CD4-positive, alpha-beta T cell (primary cell): ENCODE measurements around the gene BRME1. TPM values are rescaled to one million over a fixed set of nuclear protein-coding genes. Genes with fewer than 3 reads are reported as not detected.

Source experiments
- ATAC-seq: fragments of 200-7000 bp; cut with Tn5 transposase; one replicate; pipeline ENCODE4 v1.10.0; 2022; ENCODE audit warnings: mild to moderate bottlenecking; ENCODE audit not compliant: poor library complexity
- CTCF ChIA-PET: fragments of 350-600 bp; sonication (Branson Sonifier 250); formaldehyde crosslinking; loops from one replicate; lab custom pipeline; 2021; ENCODE audit warnings: antibody characterized with exemption, inconsistent platforms; lab: Charles Lee
- POLR2A ChIA-PET: fragments of 350-600 bp; sonication (Branson Sonifier 250); formaldehyde crosslinking; loops from one replicate; lab custom pipeline; 2021; ENCODE audit warnings: antibody characterized with exemption, inconsistent platforms; lab: Charles Lee
- DNase-seq, 14 experiments: peaks; one replicate each; pipeline ENCODE4 v3.0.0-alpha.2; 2013 to 2020; ENCODE audit warnings: mixed read lengths in 2 of 14
- H3K27ac ChIP-seq, 2 donors: one replicate each; pipeline versions ENCODE4 v1.5.1 to v1.7.0; 2013; ENCODE audit warnings: low read length in 2 of 2, low read depth in 1 of 2, mild to moderate bottlenecking in 1 of 2
- H3K27me3 ChIP-seq, 2 experiments: 1 replicate in 1 of 2; 2 replicates in 1 of 2; pipeline versions ENCODE4 v1.6.1 to v1.7.0; 2013; ENCODE audit warnings: low read length in 2 of 2, control low read depth in 1 of 2, mild to moderate bottlenecking in 1 of 2, moderate library complexity in 1 of 2; ENCODE audit not compliant: insufficient read depth in 2 of 2, control insufficient read depth in 1 of 2
- H3K36me3 ChIP-seq: one replicate; pipeline ENCODE4 v1.6.1; 2013; ENCODE audit warnings: low read length, control low read depth; ENCODE audit not compliant: insufficient read depth
- H3K4me1 ChIP-seq: one replicate; pipeline ENCODE4 v1.6.1; 2013; ENCODE audit warnings: low read length, control low read depth; ENCODE audit not compliant: insufficient read depth
- H3K4me3 ChIP-seq: one replicate; pipeline ENCODE4 v1.5.1; 2013; ENCODE audit warnings: mild to moderate bottlenecking, low read length, moderate library complexity
- H3K9me3 ChIP-seq, 2 experiments: 1 replicate in 1 of 2; 2 replicates in 1 of 2; pipeline versions ENCODE4 v1.6.1 to v1.7.0; 2013; ENCODE audit warnings: low read length in 2 of 2, mild to moderate bottlenecking in 2 of 2, control low read depth in 1 of 2, moderate library complexity in 1 of 2; ENCODE audit not compliant: control insufficient read depth in 1 of 2, insufficient read depth in 1 of 2
- H3K27ac Mint-ChIP-seq: one replicate; pipeline ENCODE4 v1.8.0; 2020; ENCODE audit warnings: mixed read lengths
- H3K27me3 Mint-ChIP-seq: one replicate; pipeline ENCODE4 v1.8.0; 2021; ENCODE audit warnings: mixed read lengths
- H3K36me3 Mint-ChIP-seq: one replicate; pipeline ENCODE4 v1.8.0; 2021; ENCODE audit warnings: low read depth, mixed read lengths
- H3K4me1 Mint-ChIP-seq: one replicate; pipeline ENCODE4 v1.8.0; 2021; ENCODE audit warnings: low read depth, mixed read lengths
- H3K4me3 Mint-ChIP-seq: one replicate; pipeline ENCODE4 v1.8.0; 2020; ENCODE audit warnings: mild to moderate bottlenecking, mixed read lengths
- H3K9me3 Mint-ChIP-seq: one replicate; pipeline ENCODE4 v1.8.0; 2020; ENCODE audit warnings: mixed read lengths
- CTCF ChIP-seq: fragments of 200-600 bp; IDR thresholded peaks from one replicate; pipeline ENCODE4 v1.8.0; 2022; ENCODE audit warnings: antibody characterized with exemption, mild to moderate bottlenecking
- intact Hi-C, 2 experiments: fragments of 100-400 bp; cut with DNase I in 1 of 2; cut with micrococcal nuclease in 1 of 2; formaldehyde crosslinking; loops; one replicate each; pipeline versions ENCODE4 v1.15.1 to v1.9.0; 2023 to 2025; cut with DNase I, micrococcal nuclease
- total RNA-seq, 174 experiments: library from RNA in 2 of 174; stranded (reverse) in 2 of 174; gene quantifications; one replicate each; pipeline ENCODE4 v1.2.3 and lab custom pipeline; 2021 to 2026

Gene BRME1
- total RNA-seq, 2 experiments from 2014 or later, result 1.1 to 1.3 TPM

- Histone ChIP-seq H3K4me1 (peaks cover 5% of the 10 kb centered on the region), H3K36me3 (peaks cover 8% of the 10 kb centered on the region), H3K27ac (no peak overlapping the region), H3K9me3 (no peaks in the 10 kb centered on the region), H3K27me3 (peaks cover 4 to 7% of the 10 kb centered on the region in 2 experiments), H3K4me3 (no peak overlapping the region)
- H3K27me3 Mint-ChIP-seq, result peaks cover 11% of the 10 kb centered on the region
- no peak overlapping the region for H3K27ac Mint-ChIP-seq
- H3K36me3 Mint-ChIP-seq, result peaks cover 4% of the 10 kb centered on the region
- DNase-seq (no peak), ATAC-seq (no peak)
- intact Hi-C loops, result loop anchor here in 1 of 2 experiments (5.0 kb wide), 1 partner anchor 46 kb away; no protein-coding TSS in a partner anchor
- H3K4me3 Mint-ChIP-seq, result no peak overlapping the region
- TF ChIP-seq CTCF, result no peak
- CTCF ChIA-PET, result no interaction called here
- no peaks in the 10 kb centered on the region for H3K4me1 Mint-ChIP-seq
- POLR2A ChIA-PET, result no interaction called here
- no peaks in the 10 kb centered on the region for H3K9me3 Mint-ChIP-seq
These were observed 27.0 kb upstream of the BRME1 start for GRCh38 chr19:13932911-13933393.

- POLR2A ChIA-PET, result no interaction called here
These were observed 26.3 kb upstream of the BRME1 start for GRCh38 chr19:13932149-13932637.

GRCh38 chr19:13931391-13932148 lies 25.7 kb upstream of the BRME1 start:
- Histone ChIP-seq H3K9me3 (no peaks in the 10 kb centered on the region), H3K27me3 (peaks cover 0 to 4% of the 10 kb centered on the region in 2 experiments), H3K36me3 (peaks cover 16% of the 10 kb centered on the region), H3K27ac (no peak overlapping the region), H3K4me3 (no peak overlapping the region), H3K4me1 (peaks cover 5% of the 10 kb centered on the region)
- Mint-ChIP-seq H3K9me3 (no peaks in the 10 kb centered on the region), H3K27me3 (peaks cover 6% of the 10 kb centered on the region), H3K4me1 (no peaks in the 10 kb centered on the region), H3K36me3 (peaks cover 14% of the 10 kb centered on the region), H3K27ac (no peak overlapping the region), H3K4me3 (no peak overlapping the region)
- intact Hi-C loops, result loop anchor here in 1 of 2 experiments (5.0 kb wide), 1 partner anchor 44 kb away; no protein-coding TSS in a partner anchor
- DNase-seq (no peak), ATAC-seq (no peak)
- ChIA-PET POLR2A (no interaction called here), CTCF (no interaction called here)
- TF ChIP-seq CTCF, result no peak

More at GRCh38 chr19:13932149-13932637, 26.3 kb upstream of the BRME1 start:
- H3K9me3 ChIP-seq, result no peaks in the 10 kb centered on the region
- H3K4me3 ChIP-seq, result no peak overlapping the region
- H3K36me3 Mint-ChIP-seq, result peaks cover 8% of the 10 kb centered on the region
- H3K27me3 ChIP-seq, result peaks cover 0 to 4% of the 10 kb centered on the region in 2 experiments
- H3K4me1 ChIP-seq, result no peaks in the 10 kb centered on the region
- peaks cover 7% of the 10 kb centered on the region for H3K27me3 Mint-ChIP-seq
- no peak overlapping the region for H3K27ac ChIP-seq
- intact Hi-C loops, result loop anchor here in 1 of 2 experiments (5.0 kb wide), 1 partner anchor 45 kb away; no protein-coding TSS in a partner anchor
- no peaks in the 10 kb centered on the region for H3K4me1 Mint-ChIP-seq
- ATAC-seq (no peak), DNase-seq (no peak)
- H3K4me3 Mint-ChIP-seq, result no peak overlapping the region
- CTCF ChIA-PET, result no interaction called here
- H3K27ac Mint-ChIP-seq, result no peak overlapping the region
- peaks cover 11% of the 10 kb centered on the region for H3K36me3 ChIP-seq
- TF ChIP-seq CTCF, result no peak
- no peaks in the 10 kb centered on the region for H3K9me3 Mint-ChIP-seq
